Esophagus muscularis mucosa (tissue), 4 donors: Measurements from ENCODE around the gene MLLT3. TPM values are rescaled to one million over a fixed set of nuclear protein-coding genes. Genes with fewer than 3 reads are reported as not detected.

Experiments used
- DNase-seq: peaks from one replicate; pipeline ENCODE4 v3.0.0-alpha.2; 2017; ENCODE audit errors: extremely low spot score
- H3K27ac ChIP-seq, 4 donors: fragments of 200-600 bp; sonication (generic); replicated peaks in 1 of 4; 1 replicate in 3 of 4; 2 replicates in 1 of 4; pipeline ENCODE4 v1.5.1; 2016 to 2019; ENCODE audit warnings: mild to moderate bottlenecking in 1 of 4
- H3K27me3 ChIP-seq, 4 donors: fragments of 200-600 bp; sonication (generic); one replicate each; pipeline versions ENCODE4 v1.5.1 to v1.6.0; 2016 to 2019
- H3K36me3 ChIP-seq, 4 donors: fragments of 200-600 bp; sonication (generic); one replicate each; pipeline ENCODE4 v1.5.1; 2016 to 2019
- H3K4me1 ChIP-seq, 4 donors: fragments of 200-600 bp; sonication (generic); one replicate each; pipeline ENCODE4 v1.5.1; 2016 to 2019
- H3K4me3 ChIP-seq, 4 donors: fragments of 200-600 bp; sonication (generic); 1 replicate in 2 of 4; 2 replicates in 2 of 4; pipeline ENCODE4 v1.5.1; 2016 to 2019; ENCODE audit warnings: mild to moderate bottlenecking in 4 of 4, moderate library complexity in 1 of 4
- H3K9me3 ChIP-seq, 4 donors: fragments of 200-600 bp; sonication (generic); 1 replicate in 3 of 4; 2 replicates in 1 of 4; pipeline ENCODE4 v1.5.1; 2016 to 2019
- CTCF ChIP-seq, 3 experiments: fragments of 200-600 bp in 2 of 3; fragments of 450-650 bp in 1 of 3; sonication (generic) in 2 of 3; IDR thresholded peaks; one replicate each; pipeline ENCODE4 v1.5.1; 2017 to 2019; ENCODE audit warnings: antibody characterized with exemption in 3 of 3, mild to moderate bottlenecking in 2 of 3, moderate library complexity in 1 of 3
- EP300 ChIP-seq: sonication (generic); formaldehyde crosslinking; IDR thresholded peaks from one replicate; pipeline ENCODE4 v1.6.1; 2017; ENCODE audit warnings: antibody characterized with exemption
- POLR2A ChIP-seq: fragments of 450-650 bp; IDR thresholded peaks from one replicate; pipeline ENCODE4 v1.6.1; 2017; ENCODE audit warnings: antibody characterized with exemption, moderate library complexity, mild to moderate bottlenecking, low read depth
- POLR2AphosphoS5 ChIP-seq, 2 donors: sonication (generic); formaldehyde crosslinking; IDR thresholded peaks; one replicate each; pipeline ENCODE4 v1.6.1; 2017; ENCODE audit warnings: antibody characterized with exemption in 2 of 2
- WGBS: methylation state at CpG from one replicate; pipeline ENCODE4 v1.1.5; 2018; 5-methylcytosine and 5-hydroxymethylcytosine counted together
- intact Hi-C: fragments of 100-400 bp; cut with DNase I; formaldehyde crosslinking; loops from one replicate; pipeline ENCODE4 v1.15.1; 2023
- total RNA-seq, 4 donors: library from RNA; depleted of rRNA; stranded (reverse); fragments of >200 nt; gene quantifications; one replicate each; pipeline versions ENCODE4 v1.1.0 to v1.2.1, GENCODE V29; 2016

The MLLT3 gene
- total RNA-seq, 4 donors from 2014 or later: 14.1 to 30.7 (median 18.0) TPM

GRCh38 chr9:20313415-20313814, 308.9 kb downstream of the MLLT3 start:
- Histone ChIP-seq H3K4me1 (peaks cover 0 to 23% (median 19%) of the 10 kb centered on the region in 4 donors), H3K4me3 (no peak overlapping the region), H3K36me3 (no peaks in the 10 kb centered on the region), H3K27me3 (no peaks in the 10 kb centered on the region), H3K9me3 (no peaks in the 10 kb centered on the region), H3K27ac (no peak overlapping the region)
- intact Hi-C loops: loop anchor here (2.0 to 10.0 kb wide), 2 partner anchors 33 to 159 kb away; no protein-coding TSS in a partner anchor
- no peak for DNase-seq
- 98% methylated on average over 1 of the region's 1 CpG for WGBS
- TF ChIP-seq POLR2A (no peak), POLR2AphosphoS5 (IDR thresholded peaks at IDR 0.05) (no peak), EP300 (no peak), CTCF (IDR thresholded peaks at IDR 0.05) (no peak)

- intact Hi-C loops: loop anchor here (2.0 to 10.0 kb wide), 2 partner anchors 34 to 158 kb away; no protein-coding TSS in a partner anchor
- peaks cover 0 to 23% (median 19%) of the 10 kb centered on the region in 4 donors for H3K4me1 ChIP-seq
- no peak overlapping the region for H3K4me3 ChIP-seq
- DNase-seq: peak; percentile 31
- no peaks in the 10 kb centered on the region for H3K9me3 ChIP-seq
- no peaks in the 10 kb centered on the region for H3K36me3 ChIP-seq
- H3K27ac ChIP-seq: no peak overlapping the region
- TF ChIP-seq POLR2AphosphoS5 (IDR thresholded peaks at IDR 0.05) (no peak), CTCF (IDR thresholded peaks at IDR 0.05) (no peak), EP300 (no peak), POLR2A (no peak)
- H3K27me3 ChIP-seq: no peaks in the 10 kb centered on the region
Observed at GRCh38 chr9:20312732-20313131, 309.6 kb downstream of the MLLT3 start.

GRCh38 chr9:20310024-20310423, 312.3 kb downstream of the MLLT3 start:
- no peak overlapping the region for H3K27ac ChIP-seq
- peaks cover 0 to 14% (median 10%) of the 10 kb centered on the region in 4 donors for H3K4me1 ChIP-seq
- TF ChIP-seq EP300 (no peak), POLR2A (no peak), POLR2AphosphoS5 (IDR thresholded peaks at IDR 0.05) (no peak), CTCF (IDR thresholded peaks at IDR 0.05) (no peak)

GRCh38 chr9:20309124-20309523, 313.2 kb downstream of the MLLT3 start:
- peaks cover 0 to 12% (median 7%) of the 10 kb centered on the region in 4 donors for H3K4me1 ChIP-seq
- WGBS: 76% methylated on average over 4 of the region's 4 CpGs
- no peak overlapping the region for H3K27ac ChIP-seq
- intact Hi-C loops: no loop called here
- H3K4me3 ChIP-seq: no peak overlapping the region
- no peak for DNase-seq
- TF ChIP-seq POLR2AphosphoS5 (IDR thresholded peaks at IDR 0.05): no peak
- TF ChIP-seq POLR2A: no peak
- TF ChIP-seq EP300: no peak
- TF ChIP-seq CTCF (IDR thresholded peaks at IDR 0.05): no peak
- H3K9me3 ChIP-seq: no peaks in the 10 kb centered on the region
- no peaks in the 10 kb centered on the region for H3K36me3 ChIP-seq
- H3K27me3 ChIP-seq: no peaks in the 10 kb centered on the region

More at GRCh38 chr9:20310024-20310423, 312.3 kb downstream of the MLLT3 start:
- 86% methylated on average over 2 of the region's 2 CpGs for WGBS
- Histone ChIP-seq H3K27me3 (no peaks in the 10 kb centered on the region), H3K4me3 (no peak overlapping the region), H3K36me3 (no peaks in the 10 kb centered on the region), H3K9me3 (no peaks in the 10 kb centered on the region)
- intact Hi-C loops: loop anchor here (10.0 kb wide), 1 partner anchor 155 kb away; no protein-coding TSS in a partner anchor
- no peak for DNase-seq

- TF ChIP-seq EP300 (no peak), POLR2A (no peak), POLR2AphosphoS5 (IDR thresholded peaks at IDR 0.05) (no peak), CTCF (IDR thresholded peaks at IDR 0.05) (no peak)
- H3K27ac ChIP-seq: no peak overlapping the region
- 53% methylated on average over 7 of the region's 7 CpGs for WGBS
- intact Hi-C loops: no loop called here
- peaks cover 0 to 12% (median 7%) of the 10 kb centered on the region in 4 donors for H3K4me1 ChIP-seq
- no peaks in the 10 kb centered on the region for H3K27me3 ChIP-seq
- no peak for DNase-seq
- H3K36me3 ChIP-seq: no peaks in the 10 kb centered on the region
- H3K9me3 ChIP-seq: no peaks in the 10 kb centered on the region
- H3K4me3 ChIP-seq: no peak overlapping the region
Observed at GRCh38 chr9:20307621-20308020, 314.7 kb downstream of the MLLT3 start.
